Measurements from ENCODE around the gene NEK6. TPM values are rescaled to one million over a fixed set of nuclear protein-coding genes. Genes with fewer than 3 reads are reported as not detected.

The NEK6 gene
- polyA plus RNA-seq, 2 of the 4 experiments (the other 2 are of a cell fraction), result 26.1 to 33.7 TPM

GRCh38 chr9:124368692-124369091 lies 110.9 kb downstream of the NEK6 start:
- ATAC-seq, result no peak

GRCh38 chr9:124369231-124369797 lies 111.6 kb downstream of the NEK6 start:
- Histone ChIP-seq H3K4me1 (peaks cover 8% of the 10 kb centered on the region; the same call in 2 of the 3 replicates), H3K9me3 (peaks cover 7% of the 10 kb centered on the region), H3K4me3 (no peak overlapping the region), H3K4me2 (no peak overlapping the region), H3K27ac (no peak overlapping the region)
- CTCF ChIA-PET, result interaction anchor here (1.3 kb wide), 1 partner anchor 14 kb away, joined by 4 read pairs; no protein-coding TSS in a partner anchor
- DNase-seq (ENCODE audit: low read depth in 1 of 2, low spot score in 1 of 2), result no peak
- 89% methylated on average over 9 of the region's 9 CpGs for WGBS (ENCODE audit: missing lambda C conversion rate)
- no peak for TF ChIP-seq RFX5 (IDR thresholded peaks at IDR 0.05)
- no peak for TF ChIP-seq KDM1A (IDR thresholded peaks at IDR 0.05; ENCODE audit: low read depth)
- TF ChIP-seq MAZ (IDR thresholded peaks at IDR 0.05; ENCODE audit: borderline replicate concordance, low read depth, low read length), result no peak
- TF ChIP-seq ATOH8 (CRISPR knock-in tag; IDR thresholded peaks at IDR 0.05; ENCODE audit: low read depth), result no peak
- no peak for TF ChIP-seq RCOR1 (IDR thresholded peaks at IDR 0.05; ENCODE audit: low read depth, low read length)
- no peak for TF ChIP-seq ZNF302 (CRISPR knock-in tag; IDR thresholded peaks at IDR 0.05)
- TF ChIP-seq REST (IDR thresholded peaks at IDR 0.05), result no peak
- no peak for FAIRE-seq
- POLR2A ChIA-PET, result no interaction called here
- no peak for ATAC-seq

More at GRCh38 chr9:124368692-124369091, 110.9 kb downstream of the NEK6 start:
- CTCF ChIA-PET, result interaction anchor here (0.6 to 1.3 kb wide), 2 partner anchors 14 to 16 kb away, joined by 4 read pairs; no protein-coding TSS in a partner anchor
- Histone ChIP-seq H3K4me1 (peaks cover 8% of the 10 kb centered on the region; the same call in 2 of the 3 replicates), H3K9me3 (0 out of 3 replicates have a peak, but pooled peaks cover 1% of the 10 kb centered on the region), H3K4me3 (no peak overlapping the region), H3K4me2 (no peak overlapping the region), H3K27ac (no peak overlapping the region)
- POLR2A ChIA-PET, result no interaction called here
- DNase-seq (ENCODE audit: low read depth in 1 of 2, low spot score in 1 of 2) (no peak), FAIRE-seq (no peak)
- TF ChIP-seq USF2 (IDR thresholded peaks at IDR 0.05) (no peak), HMGXB4 (CRISPR knock-in tag; IDR thresholded peaks at IDR 0.05; ENCODE audit: borderline replicate concordance) (no peak), CHD4 (IDR thresholded peaks at IDR 0.05; ENCODE audit: borderline replicate concordance) (no peak), ZSCAN20 (CRISPR knock-in tag; IDR thresholded peaks at IDR 0.05) (no peak)
- 87% methylated on average over 3 of the region's 3 CpGs for WGBS (ENCODE audit: missing lambda C conversion rate)

GRCh38 chr9:124370896-124371582 lies 113.3 kb downstream of the NEK6 start:
- ChIA-PET CTCF (interaction anchor here (0.9 to 1.2 kb wide), 2 partner anchors 9 to 51 kb away, joined by 3 read pairs; no protein-coding TSS in a partner anchor), POLR2A (no interaction called here)
- H3K27ac ChIP-seq, result no peak overlapping the region
- TF ChIP-seq CEBPB (IDR thresholded peaks at IDR 0.05) (peak in 1 of 2 experiments; percentile 65; a peak in 2 of 4 replicates), HEYL (CRISPR knock-in tag; IDR thresholded peaks at IDR 0.05) (no peak), JUN (IDR thresholded peaks at IDR 0.05) (no peak)
- WGBS (ENCODE audit: missing lambda C conversion rate), result 83% methylated on average over 9 of the region's 9 CpGs
- peaks cover 13% of the 10 kb centered on the region for H3K9me3 ChIP-seq
- DNase-seq (ENCODE audit: low read depth in 1 of 2, low spot score in 1 of 2) (no peak), FAIRE-seq (no peak), ATAC-seq (no peak)
- H3K4me2 ChIP-seq, result no peak overlapping the region
- H3K4me1 ChIP-seq, result peaks cover 8% of the 10 kb centered on the region; the same call in 2 of the 3 replicates
- H3K4me3 ChIP-seq, result no peak overlapping the region
